ENCODE results near the gene PLEKHA4. TPM values are rescaled to one million over a fixed set of nuclear protein-coding genes. Genes with fewer than 3 reads are reported as not detected.

The PLEKHA4 gene
- total RNA-seq, 1 experiment from 2014 or later, result 4.2 TPM

GRCh38 chr19:48805452-48805851 lies 63.0 kb downstream of the PLEKHA4 start:
- no peak overlapping the region for H3K4me3 ChIP-seq (ENCODE audit: low read depth in 2 of 2, low read length in 2 of 2)
- TF ChIP-seq SIN3A (IDR thresholded peaks at IDR 0.05; ENCODE audit: borderline replicate concordance, insufficient read depth, low read depth, low read length), result no peak
- TF ChIP-seq, protein P1, sequence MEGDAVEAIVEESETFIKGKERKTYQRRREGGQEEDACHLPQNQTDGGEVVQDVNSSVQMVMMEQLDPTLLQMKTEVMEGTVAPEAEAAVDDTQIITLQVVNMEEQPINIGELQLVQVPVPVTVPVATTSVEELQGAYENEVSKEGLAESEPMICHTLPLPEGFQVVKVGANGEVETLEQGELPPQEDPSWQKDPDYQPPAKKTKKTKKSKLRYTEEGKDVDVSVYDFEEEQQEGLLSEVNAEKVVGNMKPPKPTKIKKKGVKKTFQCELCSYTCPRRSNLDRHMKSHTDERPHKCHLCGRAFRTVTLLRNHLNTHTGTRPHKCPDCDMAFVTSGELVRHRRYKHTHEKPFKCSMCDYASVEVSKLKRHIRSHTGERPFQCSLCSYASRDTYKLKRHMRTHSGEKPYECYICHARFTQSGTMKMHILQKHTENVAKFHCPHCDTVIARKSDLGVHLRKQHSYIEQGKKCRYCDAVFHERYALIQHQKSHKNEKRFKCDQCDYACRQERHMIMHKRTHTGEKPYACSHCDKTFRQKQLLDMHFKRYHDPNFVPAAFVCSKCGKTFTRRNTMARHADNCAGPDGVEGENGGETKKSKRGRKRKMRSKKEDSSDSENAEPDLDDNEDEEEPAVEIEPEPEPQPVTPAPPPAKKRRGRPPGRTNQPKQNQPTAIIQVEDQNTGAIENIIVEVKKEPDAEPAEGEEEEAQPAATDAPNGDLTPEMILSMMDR (IDR thresholded peaks at IDR 0.05), result no peak
- TF ChIP-seq TCF7L2 (IDR thresholded peaks at IDR 0.05; ENCODE audit: low read depth, low read length), result no peak
- no peak for TF ChIP-seq REST (IDR thresholded peaks at IDR 0.05; ENCODE audit: insufficient read depth in 1 of 2, low read depth in 2 of 2, low read length in 1 of 2)
- TF ChIP-seq POLR2AphosphoS5 (IDR thresholded peaks at IDR 0.05; ENCODE audit: low read depth, low read length), result no peak
- DNase-seq (ENCODE audit: low read depth, low spot score) (no peak), ATAC-seq (no peak)
- in situ Hi-C loops (cut with HindIII; ENCODE audit: low pct_unique_long_range_greater_than_20kb, low sequenced_read_pairs) (no loop called here), intact Hi-C loops (cut with micrococcal nuclease; ENCODE audit: unreplicated experiment) (no loop called here)
- H3K27me3 ChIP-seq (ENCODE audit: control insufficient read depth, insufficient read depth, low read length), result no peaks in the 10 kb centered on the region
- H3K36me3 ChIP-seq (ENCODE audit: control insufficient read depth, insufficient read depth, low read length), result no peaks in the 10 kb centered on the region; the same call in 1 of the 2 replicates
- no peaks in the 10 kb centered on the region; the same call in 1 of the 2 replicates for H3K4me1 ChIP-seq (ENCODE audit: control insufficient read depth, insufficient read depth, low read length)
- no peaks in the 10 kb centered on the region for H3K9me3 ChIP-seq (ENCODE audit: control insufficient read depth, insufficient read depth, low read depth, low read length)
- POLR2A ChIA-PET, result no interaction called here
- no TSS peak for BruUV-seq (replicated peaks)
- H3K27ac ChIP-seq (ENCODE audit: low read length), result no peak overlapping the region
- CTCF ChIA-PET, result no interaction called here

DNA sequence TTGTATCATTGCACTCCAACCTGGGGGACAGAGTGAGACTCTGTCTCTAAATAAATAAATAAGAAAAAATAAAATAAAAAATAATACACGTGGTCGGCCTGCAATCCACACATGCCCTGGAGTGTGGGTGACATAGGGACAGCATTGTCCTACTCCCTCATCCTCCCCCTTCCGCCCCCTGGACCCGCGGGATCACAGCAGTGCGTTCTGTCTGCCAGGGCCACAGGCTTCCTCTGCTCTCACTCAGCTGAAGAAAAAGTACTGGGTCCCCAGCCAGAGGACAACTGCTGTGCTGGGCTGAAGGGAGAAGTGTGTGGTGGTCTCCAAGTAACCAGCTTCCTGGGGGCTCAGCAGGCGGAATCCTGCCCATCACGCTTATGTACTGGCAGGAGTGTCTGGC lies 63.9 kb downstream of the PLEKHA4 start:
- TF ChIP-seq TCF7L2 (IDR thresholded peaks at IDR 0.05; ENCODE audit: low read depth, low read length) (no peak), POLR2AphosphoS5 (IDR thresholded peaks at IDR 0.05; ENCODE audit: low read depth, low read length) (no peak), REST (IDR thresholded peaks at IDR 0.05; ENCODE audit: insufficient read depth in 1 of 2, low read depth in 2 of 2, low read length in 1 of 2) (no peak), SIN3A (IDR thresholded peaks at IDR 0.05; ENCODE audit: borderline replicate concordance, insufficient read depth, low read depth, low read length) (no peak)
- TF ChIP-seq, protein P1 (IDR thresholded peaks at IDR 0.05), result no peak
- Histone ChIP-seq H3K27ac (ENCODE audit: low read length) (no peak overlapping the region), H3K4me3 (ENCODE audit: low read depth in 2 of 2, low read length in 2 of 2) (no peak overlapping the region), H3K27me3 (ENCODE audit: control insufficient read depth, insufficient read depth, low read length) (no peaks in the 10 kb centered on the region), H3K4me1 (ENCODE audit: control insufficient read depth, insufficient read depth, low read length) (no peaks in the 10 kb centered on the region; the same call in 1 of the 2 replicates), H3K9me3 (ENCODE audit: control insufficient read depth, insufficient read depth, low read depth, low read length) (no peaks in the 10 kb centered on the region), H3K36me3 (ENCODE audit: control insufficient read depth, insufficient read depth, low read length) (no peaks in the 10 kb centered on the region)
- BruUV-seq (replicated peaks), result no TSS peak
- DNase-seq (ENCODE audit: low read depth, low spot score) (no peak), ATAC-seq (no peak)
- ChIA-PET POLR2A (no interaction called here), CTCF (interaction anchor here (0.6 kb wide), 1 partner anchor 9 kb away, joined by 4 read pairs; no protein-coding TSS in a partner anchor)
- in situ Hi-C loops (cut with HindIII; ENCODE audit: low pct_unique_long_range_greater_than_20kb, low sequenced_read_pairs), result no loop called here
- intact Hi-C loops (cut with micrococcal nuclease; ENCODE audit: unreplicated experiment), result no loop called here
